Measurements from ENCODE around the gene PLEKHG7. TPM values are rescaled to one million over a fixed set of nuclear protein-coding genes. Genes with fewer than 3 reads are reported as not detected.

The PLEKHG7 gene
- total and polyA plus RNA-seq, 2 of the 8 experiments (the other 6 are each of a cell fraction or from before 2014, with no cell fraction given), result not detected

DNA sequence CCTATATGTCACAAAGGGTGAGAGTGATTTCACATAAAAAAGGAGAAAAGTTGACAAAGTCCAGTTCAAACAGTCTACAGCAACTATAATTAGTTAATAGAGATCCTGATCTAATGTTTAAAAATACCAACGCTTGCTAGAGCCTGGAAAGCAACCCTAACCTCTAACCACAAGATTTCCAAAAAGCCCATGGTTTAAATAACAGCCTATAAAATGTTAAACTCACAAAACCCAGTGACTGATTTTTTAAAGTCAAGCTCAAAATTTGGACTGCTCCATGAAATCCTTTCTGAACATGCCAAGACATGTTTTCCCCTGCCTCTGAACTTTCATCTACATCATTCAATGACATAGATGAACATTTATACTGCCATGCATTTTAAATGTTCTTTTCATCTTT, 81.6 kb downstream of the PLEKHG7 start:
- Histone ChIP-seq H3K14ac (ENCODE audit: insufficient read length) (no peak overlapping the region), H4K20me1 (replicated peaks in 1 of 2; ENCODE audit: control insufficient read depth in 1 of 2, insufficient read depth in 2 of 2, low read length in 2 of 2) (no peaks in the 10 kb centered on the region), H3K27me3 (replicated peaks in 1 of 4; ENCODE audit: control insufficient read depth in 3 of 4, extremely low read depth in 1 of 4, insufficient read depth in 3 of 4, low read length in 3 of 4) (no peaks in the 10 kb centered on the region), H2AK5ac (ENCODE audit: low read depth, low read length) (no peak overlapping the region), H3K27ac (ENCODE audit: low read depth, low read length) (no peak overlapping the region), H2BK20ac (ENCODE audit: low read length) (no peak overlapping the region), H3K9ac (replicated peaks in 1 of 4; ENCODE audit: extremely low read depth in 1 of 4, low read depth in 3 of 4, low read length in 3 of 4) (no peak overlapping the region), H3K4ac (replicated peaks; ENCODE audit: insufficient read length, low read depth, low read length) (no peak overlapping the region), H2BK5ac (ENCODE audit: low read depth, low read length) (peak overlapping the region; percentile 84; the same call in 1 of the 2 replicates), H3K23ac (ENCODE audit: insufficient read length) (no peak overlapping the region), H3K23me2 (ENCODE audit: low read depth, low read length) (no peaks in the 10 kb centered on the region), H4K91ac (replicated peaks; ENCODE audit: insufficient read length, low read length) (no peak overlapping the region), H2AFZ (ENCODE audit: low read length) (no peak overlapping the region), H2BK120ac (replicated peaks; ENCODE audit: low read depth, low read length) (no peak overlapping the region), H4K8ac (ENCODE audit: extremely low read depth, insufficient read depth, low read length) (no peak overlapping the region), H4K5ac (ENCODE audit: insufficient read length, low read depth, low read length) (no peak overlapping the region), H3K4me2 (ENCODE audit: insufficient read depth in 1 of 2, low read depth in 2 of 2, low read length in 2 of 2) (no peak overlapping the region), H3K4me1 (replicated peaks in 1 of 4; ENCODE audit: control insufficient read depth in 3 of 4, insufficient read depth in 4 of 4, low read length in 3 of 4) (no peaks in the 10 kb centered on the region; a peak in 1 of 7 replicates), H3K79me1 (ENCODE audit: low read depth, low read length) (no peaks in the 10 kb centered on the region), H2BK12ac (ENCODE audit: low read depth, low read length) (no peak overlapping the region), H3K79me2 (ENCODE audit: control insufficient read depth in 1 of 2, insufficient read depth in 2 of 2, low read length in 2 of 2) (no peaks in the 10 kb centered on the region), H3K9me3 (ENCODE audit: insufficient read depth in 2 of 2, low read depth in 1 of 2, low read length in 1 of 2) (no peaks in the 10 kb centered on the region), H3K56ac (replicated peaks; ENCODE audit: insufficient read length, low read depth, low read length) (no peak overlapping the region), H3K18ac (ENCODE audit: extremely low read depth, low read length) (no peak overlapping the region), H3K36me3 (ENCODE audit: control insufficient read depth in 2 of 4, insufficient read depth in 4 of 4, low read length in 3 of 4) (no peaks in the 10 kb centered on the region; a peak in 1 of 8 replicates), H2BK15ac (ENCODE audit: low read length) (no peak overlapping the region), H3K4me3 (ENCODE audit: extremely low read depth in 1 of 4, insufficient read depth in 2 of 4, low read depth in 3 of 4, low read length in 4 of 4) (no peak overlapping the region)
- DNase-seq (ENCODE audit: low read depth in 1 of 2, low spot score in 2 of 2), result no peak
- 94% methylated on average over 1 of the region's 1 CpG; no CpG with 5 or more reads in 1 of the 2 experiments for WGBS, 2 experiments (ENCODE audit: extremely low coverage in 1 of 2, insufficient coverage in 1 of 2, insufficient read length in 1 of 2, insufficient replicate concordance in 2 of 2, low coverage in 1 of 2, low lambda C conversion rate in 2 of 2, missing lambda C conversion rate in 1 of 2)
- FAIRE-seq, result no peak
- POLR2A ChIA-PET (ENCODE audit: partially characterized antibody), result no interaction called here
- CTCF ChIA-PET (ENCODE audit: partially characterized antibody), result interaction anchor here (0.6 to 2.0 kb wide), 20 partner anchors 11 to 1174 kb away, joined by 3 to 7 read pairs (median 4); no protein-coding TSS in a partner anchor
- TF ChIP-seq SP2 (IDR thresholded peaks at IDR 0.05; ENCODE audit: low read length), result no peak
- no peak for TF ChIP-seq ASH2L (IDR thresholded peaks at IDR 0.05; ENCODE audit: low read length)
- TF ChIP-seq TCF12 (IDR thresholded peaks at IDR 0.05; ENCODE audit: low read depth, low read length), result no peak
- no peak for TF ChIP-seq FOSL1 (IDR thresholded peaks at IDR 0.05; ENCODE audit: insufficient read depth, low read depth, low read length)
- no peak for TF ChIP-seq USF2 (IDR thresholded peaks at IDR 0.05; ENCODE audit: low read length)
- TF ChIP-seq EP300 (IDR thresholded peaks at IDR 0.05; ENCODE audit: borderline replicate concordance in 1 of 2, low read depth in 2 of 2, low read length in 2 of 2), result no peak
- no peak for TF ChIP-seq EGR1 (IDR thresholded peaks at IDR 0.05; ENCODE audit: borderline replicate concordance, low read depth, low read length)
- TF ChIP-seq RNF2 (IDR thresholded peaks at IDR 0.05; ENCODE audit: borderline replicate concordance, low read depth, low read length, missing control alignments, poor library complexity, severe bottlenecking), result no peak
- no peak for TF ChIP-seq CHD1 (IDR thresholded peaks at IDR 0.05; ENCODE audit: low read depth, low read length)
- no peak for TF ChIP-seq GTF2F1 (IDR thresholded peaks at IDR 0.05; ENCODE audit: borderline replicate concordance, low read depth, low read length)
- TF ChIP-seq POU5F1 (IDR thresholded peaks at IDR 0.05; ENCODE audit: low read depth, low read length), result no peak
- no peak for TF ChIP-seq CBX5 (IDR thresholded peaks at IDR 0.05; ENCODE audit: low read depth, low read length)
- no peak for TF ChIP-seq EZH2 (IDR thresholded peaks at IDR 0.05; ENCODE audit: low read depth, low read length, severe bottlenecking)
- TF ChIP-seq SP4 (IDR thresholded peaks at IDR 0.05; ENCODE audit: low read length), result no peak

All from H1 (cell line).